Muscle of leg (tissue), 11 donors: ENCODE measurements around the gene ITPK1. TPM values are rescaled to one million over a fixed set of nuclear protein-coding genes. Genes with fewer than 3 reads are reported as not detected.
A peak's percentile ranks its signal among the peaks of the same experiment; 100 is the strongest.

Experiments
- DNase-seq: peaks from one replicate; pipeline ENCODE4 v3.0.0; 2013
- H3K27ac ChIP-seq: one replicate; pipeline ENCODE4 v1.5.1; 2013; ENCODE audit warnings: mild to moderate bottlenecking, low read length, control low read depth
- H3K27me3 ChIP-seq: one replicate; pipeline ENCODE4 v1.6.1; 2013; ENCODE audit warnings: low read length; ENCODE audit not compliant: control insufficient read depth, insufficient read depth
- H3K36me3 ChIP-seq: one replicate; pipeline ENCODE4 v1.6.1; 2013; ENCODE audit warnings: low read length; ENCODE audit not compliant: control insufficient read depth, insufficient read depth
- H3K4me1 ChIP-seq: one replicate; pipeline ENCODE4 v1.6.1; 2013; ENCODE audit warnings: low read length; ENCODE audit not compliant: control insufficient read depth, insufficient read depth
- H3K4me3 ChIP-seq: one replicate; pipeline ENCODE4 v1.5.1; 2013; ENCODE audit warnings: low read length, control low read depth
- H3K9me3 ChIP-seq: replicated peaks from 2 replicates; pipeline ENCODE4 v1.6.1; 2013; ENCODE audit warnings: low read depth, low read length; ENCODE audit not compliant: control insufficient read depth
- WGBS: methylation state at CpG from one replicate; pipeline ENCODE4 v1.1.5; 2013; ENCODE audit warnings: missing lambda C conversion rate; ENCODE audit not compliant: insufficient coverage; 5-methylcytosine and 5-hydroxymethylcytosine counted together
- polyA plus RNA-seq, 8 donors: library from polyadenylated mRNA; unstranded; fragments of 120-200 nt; gene quantifications; one replicate each; pipeline versions ENCODE4 v1.2.1 to v1.2.3, GENCODE V29; 2013; ENCODE audit warnings: inconsistent platforms in 1 of 8, low replicate concordance in 1 of 8; ENCODE audit not compliant: insufficient read length in 8 of 8, insufficient read depth in 1 of 8
- total RNA-seq: library from RNA; stranded (reverse); fragments of 120-200 nt; gene quantifications from one replicate; pipeline ENCODE4 v1.2.4, GENCODE V29; 2013

Gene ITPK1
- total and polyA plus RNA-seq, 9 donors = 10.0 to 25.7 (median 17.5) TPM

- Histone ChIP-seq H3K27ac (peak overlapping the region; percentile 24), H3K36me3 (peaks cover 15% of the 10 kb centered on the region), H3K27me3 (no peaks in the 10 kb centered on the region), H3K9me3 (no peaks in the 10 kb centered on the region), H3K4me1 (peaks cover 45% of the 10 kb centered on the region), H3K4me3 (no peak overlapping the region)
- WGBS = 58% methylated on average over 10 of the region's 14 CpGs
- peak; percentile 64 for DNase-seq
Observed at GRCh38 chr14:93019367-93019843, 96.3 kb downstream of the ITPK1 start.

- DNase-seq = peak; percentile 74
- H3K4me1 ChIP-seq = peaks cover 55% of the 10 kb centered on the region
- H3K27ac ChIP-seq = no peak overlapping the region
Observed at GRCh38 chr14:93018366-93018765, 97.4 kb downstream of the ITPK1 start.

GRCh38 chr14:93017898-93018297, 97.8 kb downstream of the ITPK1 start:
- 55% methylated on average over 2 of the region's 10 CpGs for WGBS
- DNase-seq = no peak
- peaks cover 15% of the 10 kb centered on the region for H3K36me3 ChIP-seq
- no peaks in the 10 kb centered on the region for H3K9me3 ChIP-seq
- H3K27ac ChIP-seq = no peak overlapping the region
- no peak overlapping the region for H3K4me3 ChIP-seq
- no peaks in the 10 kb centered on the region for H3K27me3 ChIP-seq
- H3K4me1 ChIP-seq = peaks cover 60% of the 10 kb centered on the region

More at GRCh38 chr14:93018366-93018765, 97.4 kb downstream of the ITPK1 start:
- Histone ChIP-seq H3K36me3 (peaks cover 15% of the 10 kb centered on the region), H3K4me3 (no peak overlapping the region), H3K9me3 (no peaks in the 10 kb centered on the region), H3K27me3 (no peaks in the 10 kb centered on the region)
- WGBS = 36% methylated on average over 3 of the region's 8 CpGs

- peaks cover 64% of the 10 kb centered on the region for H3K4me1 ChIP-seq
- WGBS = 49% methylated on average over 9 of the region's 17 CpGs
- no peak for DNase-seq
- H3K9me3 ChIP-seq = no peaks in the 10 kb centered on the region
- no peak overlapping the region for H3K4me3 ChIP-seq
- H3K27ac ChIP-seq = no peak overlapping the region
- no peaks in the 10 kb centered on the region for H3K27me3 ChIP-seq
- H3K36me3 ChIP-seq = peaks cover 15% of the 10 kb centered on the region
Observed at GRCh38 chr14:93017301-93017797, 98.4 kb downstream of the ITPK1 start.

GRCh38 chr14:93016275-93016845, 99.4 kb downstream of the ITPK1 start:
- Histone ChIP-seq H3K4me1 (peaks cover 73% of the 10 kb centered on the region), H3K36me3 (peaks cover 15% of the 10 kb centered on the region), H3K9me3 (no peaks in the 10 kb centered on the region), H3K27me3 (no peaks in the 10 kb centered on the region), H3K4me3 (no peak overlapping the region), H3K27ac (no peak overlapping the region)
- DNase-seq = no peak
- 83% methylated on average over 18 of the region's 18 CpGs for WGBS

- no peak overlapping the region for H3K4me3 ChIP-seq
- peaks cover 15% of the 10 kb centered on the region for H3K36me3 ChIP-seq
- no peaks in the 10 kb centered on the region for H3K27me3 ChIP-seq
- H3K9me3 ChIP-seq = no peaks in the 10 kb centered on the region
- H3K27ac ChIP-seq = no peak overlapping the region
- no peak for DNase-seq
- H3K4me1 ChIP-seq = peaks cover 79% of the 10 kb centered on the region
- 85% methylated on average over 15 of the region's 15 CpGs for WGBS
Observed at GRCh38 chr14:93015505-93015904, 100.2 kb downstream of the ITPK1 start.

- Histone ChIP-seq H3K9me3 (no peaks in the 10 kb centered on the region), H3K27me3 (no peaks in the 10 kb centered on the region), H3K27ac (no peak overlapping the region), H3K4me3 (no peak overlapping the region), H3K36me3 (peaks cover 15% of the 10 kb centered on the region), H3K4me1 (peaks cover 77% of the 10 kb centered on the region)
- WGBS = 79% methylated on average over 2 of the region's 5 CpGs
- no peak for DNase-seq
Observed at GRCh38 chr14:93015064-93015463, 100.7 kb downstream of the ITPK1 start.

- no peak for DNase-seq
- WGBS = 83% methylated on average over 16 of the region's 20 CpGs
- Histone ChIP-seq H3K27ac (no peak overlapping the region), H3K36me3 (peaks cover 15% of the 10 kb centered on the region), H3K9me3 (no peaks in the 10 kb centered on the region), H3K4me3 (no peak overlapping the region), H3K27me3 (no peaks in the 10 kb centered on the region), H3K4me1 (peaks cover 76% of the 10 kb centered on the region)
Observed at GRCh38 chr14:93014058-93015023, 101.4 kb downstream of the ITPK1 start.

- Histone ChIP-seq H3K9me3 (no peaks in the 10 kb centered on the region), H3K4me1 (peaks cover 76% of the 10 kb centered on the region), H3K27me3 (no peaks in the 10 kb centered on the region), H3K4me3 (no peak overlapping the region), H3K27ac (no peak overlapping the region), H3K36me3 (peaks cover 15% of the 10 kb centered on the region)
- 59% methylated on average over 8 of the region's 10 CpGs for WGBS
- DNase-seq = no peak
Observed at GRCh38 chr14:93012951-93013719, 102.6 kb downstream of the ITPK1 start.
